OCI-LY3 (cell line): ENCODE measurements around the gene RAB31.

Experiments used
- CTCF ChIP-seq: fragments of 200-600, 300-600 bp; sonication (generic); IDR thresholded peaks from 2 replicates; pipeline ENCODE4 v1.5.1; 2014; ENCODE audit warnings: antibody characterized with exemption, low read length, low read depth
- EZH2phosphoT487 ChIP-seq: fragments of 200-600 bp; shearing (Covaris generic); IDR thresholded peaks from 2 replicates; pipeline ENCODE4 v1.6.1; 2018; ENCODE audit warnings: antibody characterized with exemption, mixed run types, low read depth

DNA sequence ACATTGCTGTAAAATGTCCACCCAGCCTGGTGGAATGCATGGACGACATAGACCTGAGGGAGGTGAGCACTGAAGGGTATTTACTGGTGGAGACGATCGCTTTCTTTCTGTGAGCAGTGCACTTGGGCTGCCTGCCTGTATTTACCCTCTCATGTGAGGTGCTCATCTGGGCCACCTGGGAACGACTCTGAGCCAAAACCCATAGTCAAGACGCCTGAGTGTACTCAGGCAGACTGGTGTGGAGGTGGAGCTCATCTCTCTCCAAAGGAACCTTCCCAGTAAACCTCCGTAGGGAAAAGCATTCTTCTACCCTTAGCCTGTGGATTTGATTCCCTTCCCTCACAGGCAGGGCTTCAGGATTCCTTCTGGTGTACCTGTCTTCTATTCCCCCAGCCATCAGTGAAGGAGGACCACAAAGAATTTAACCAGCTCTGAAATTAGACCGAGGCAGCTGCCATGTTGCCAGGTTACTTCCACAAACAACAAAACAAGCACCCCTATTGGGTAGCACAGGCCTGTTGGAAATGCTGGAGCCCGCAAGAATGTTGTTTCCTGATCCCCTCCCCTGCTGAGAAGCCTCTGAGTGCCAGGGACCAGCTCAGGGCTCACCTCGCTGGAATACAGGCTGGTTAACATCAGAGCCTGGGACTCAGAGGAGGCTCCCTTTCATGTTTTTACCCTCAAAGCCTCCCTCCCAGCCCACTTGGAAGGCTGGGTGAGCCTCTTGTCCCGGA is 130.2 kb downstream of the RAB31 start:
- TF ChIP-seq CTCF (no peak), EZH2phosphoT487 (no peak)
